C4-2B (cell line): Measurements from ENCODE around the gene CERS5.

ENCODE experiments used
- CTCF ChIP-seq: fragments of 450-650 bp; conservative IDR thresholded peaks from 2 replicates; pipeline ENCODE4 v1.5.1; 2017; ENCODE audit warnings: mild to moderate bottlenecking
- ZFX ChIP-seq: fragments of 450-650 bp; IDR thresholded peaks from 2 replicates; pipeline ENCODE4 v1.6.1; 2017

- TF ChIP-seq CTCF, result no peak
- no peak for TF ChIP-seq ZFX
Observed at GRCh38 chr12:50129290-50129689, 37.9 kb downstream of the CERS5 start.
